Colonic mucosa (tissue), 4 donors: ENCODE data around the gene ACVR1B. TPM values are rescaled to one million over a fixed set of nuclear protein-coding genes. Genes with fewer than 3 reads are reported as not detected.

Experiments
- DNase-seq: peaks from one replicate; pipeline ENCODE4 v3.0.0-alpha.2; 2020
- H3K27ac ChIP-seq: fragments of 200-600 bp; one replicate; pipeline ENCODE4 v1.8.0; 2021
- H3K27me3 ChIP-seq: fragments of 200-600 bp; one replicate; pipeline ENCODE4 v1.8.0; 2021
- H3K36me3 ChIP-seq: fragments of 200-600 bp; one replicate; pipeline ENCODE4 v1.8.0; 2021
- H3K4me1 ChIP-seq: fragments of 200-600 bp; one replicate; pipeline ENCODE4 v1.8.0; 2021; ENCODE audit warnings: mild to moderate bottlenecking
- H3K4me3 ChIP-seq: fragments of 200-600 bp; one replicate; pipeline ENCODE4 v1.8.0; 2021
- H3K9ac ChIP-seq, 2 donors: one replicate each; pipeline ENCODE4 v1.7.0; 2013; ENCODE audit warnings: control low read depth in 2 of 2, low read depth in 2 of 2, low read length in 2 of 2
- H3K9me3 ChIP-seq: fragments of 200-600 bp; one replicate; pipeline ENCODE4 v1.8.0; 2021
- CTCF ChIP-seq: fragments of 200-600 bp; IDR thresholded peaks from one replicate; pipeline ENCODE4 v1.8.0; 2022; ENCODE audit warnings: antibody characterized with exemption, mild to moderate bottlenecking
- intact Hi-C: fragments of 100-400 bp; cut with DNase I; formaldehyde crosslinking; loops from one replicate; pipeline ENCODE4 v1.14.1; 2022
- total RNA-seq, 2 donors: library from RNA; stranded (reverse); fragmentation: NEBNext Ultra II Directional in 1 of 2; extraction: Animal tissue kit (Norgen Biotek cat#: 25700) in 1 of 2; gene quantifications; one replicate each; pipeline ENCODE4 v1.2.1, GENCODE V29; 2021
- donor health status: healthy.
- donor health status: DM: no; HTN: no; CAD: no.
- donor health status: DM: no; HTN: no; CAD: no.

The ACVR1B gene
- total RNA-seq, 2 donors from 2014 or later: 56.0 to 63.0 TPM

- no peak for DNase-seq
- no peak overlapping the region for H3K4me3 ChIP-seq
- no peaks in the 10 kb centered on the region for H3K4me1 ChIP-seq
- TF ChIP-seq CTCF: no peak
- no peaks in the 10 kb centered on the region for H3K27me3 ChIP-seq
- H3K27ac ChIP-seq: no peak overlapping the region
- intact Hi-C loops: no loop called here
- H3K36me3 ChIP-seq: no peaks in the 10 kb centered on the region
- no peaks in the 10 kb centered on the region for H3K9me3 ChIP-seq
- no peak overlapping the region for H3K9ac ChIP-seq
These were observed 9.4 kb upstream of the ACVR1B start for GRCh38 chr12:51942056-51942455.

GRCh38 chr12:51942501-51943000 lies 8.9 kb upstream of the ACVR1B start:
- intact Hi-C loops: no loop called here
- H3K36me3 ChIP-seq: no peaks in the 10 kb centered on the region
- TF ChIP-seq CTCF: no peak
- no peak overlapping the region for H3K9ac ChIP-seq
- H3K9me3 ChIP-seq: no peaks in the 10 kb centered on the region
- no peak overlapping the region for H3K27ac ChIP-seq
- H3K27me3 ChIP-seq: no peaks in the 10 kb centered on the region
- no peak overlapping the region for H3K4me3 ChIP-seq
- no peak for DNase-seq
- H3K4me1 ChIP-seq: no peaks in the 10 kb centered on the region

- TF ChIP-seq CTCF: no peak
- no peaks in the 10 kb centered on the region for H3K36me3 ChIP-seq
- H3K27ac ChIP-seq: no peak overlapping the region
- intact Hi-C loops: no loop called here
- H3K9me3 ChIP-seq: no peaks in the 10 kb centered on the region
- H3K9ac ChIP-seq: no peak overlapping the region
- DNase-seq: no peak
- H3K4me1 ChIP-seq: no peaks in the 10 kb centered on the region
- no peaks in the 10 kb centered on the region for H3K27me3 ChIP-seq
- H3K4me3 ChIP-seq: no peak overlapping the region
These were observed 8.2 kb upstream of the ACVR1B start for GRCh38 chr12:51943346-51943745.

GRCh38 chr12:51944608-51945233 lies 6.8 kb upstream of the ACVR1B start:
- no peaks in the 10 kb centered on the region for H3K9me3 ChIP-seq
- intact Hi-C loops: no loop called here
- TF ChIP-seq CTCF: no peak
- no peaks in the 10 kb centered on the region for H3K36me3 ChIP-seq
- no peak overlapping the region for H3K9ac ChIP-seq
- H3K27ac ChIP-seq: no peak overlapping the region
- no peak overlapping the region for H3K4me3 ChIP-seq
- H3K4me1 ChIP-seq: no peaks in the 10 kb centered on the region
- DNase-seq: no peak
- H3K27me3 ChIP-seq: no peaks in the 10 kb centered on the region

GRCh38 chr12:51947246-51947996 lies 4.1 kb upstream of the ACVR1B start:
- TF ChIP-seq CTCF: no peak
- Histone ChIP-seq H3K9ac (no peak overlapping the region), H3K4me3 (no peak overlapping the region), H3K4me1 (no peaks in the 10 kb centered on the region), H3K36me3 (no peaks in the 10 kb centered on the region), H3K27ac (no peak overlapping the region), H3K27me3 (no peaks in the 10 kb centered on the region), H3K9me3 (no peaks in the 10 kb centered on the region)
- DNase-seq: no peak
- intact Hi-C loops: no loop called here
